Measurements from ENCODE around the gene RPN2.

The RPN2 gene

DNA sequence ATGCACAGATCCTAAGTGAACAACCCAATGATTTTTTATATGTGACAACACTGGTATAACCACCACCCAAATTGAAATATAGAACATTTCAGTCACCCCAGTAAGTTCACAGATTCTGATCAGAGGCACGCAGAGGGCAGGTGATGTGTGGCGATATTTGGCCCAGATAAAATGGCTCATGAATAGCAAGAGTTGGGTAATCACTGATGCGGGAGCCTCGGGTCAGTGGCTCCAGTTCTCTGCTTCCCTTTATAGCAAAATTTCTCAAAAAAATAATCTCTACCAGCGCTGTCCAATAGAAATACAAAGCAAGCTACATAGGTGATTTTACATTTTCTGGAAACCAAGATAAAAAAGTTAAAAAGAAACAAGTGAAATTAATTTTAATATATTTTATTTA, 67.6 kb downstream of the RPN2 start:
- no peak for DNase-seq
- TF ChIP-seq GATA1 (IDR thresholded peaks at IDR 0.05; ENCODE audit: low read depth, low read length) (no peak), POLR2A (IDR thresholded peaks at IDR 0.05; ENCODE audit: low read length) (no peak)

DNA sequence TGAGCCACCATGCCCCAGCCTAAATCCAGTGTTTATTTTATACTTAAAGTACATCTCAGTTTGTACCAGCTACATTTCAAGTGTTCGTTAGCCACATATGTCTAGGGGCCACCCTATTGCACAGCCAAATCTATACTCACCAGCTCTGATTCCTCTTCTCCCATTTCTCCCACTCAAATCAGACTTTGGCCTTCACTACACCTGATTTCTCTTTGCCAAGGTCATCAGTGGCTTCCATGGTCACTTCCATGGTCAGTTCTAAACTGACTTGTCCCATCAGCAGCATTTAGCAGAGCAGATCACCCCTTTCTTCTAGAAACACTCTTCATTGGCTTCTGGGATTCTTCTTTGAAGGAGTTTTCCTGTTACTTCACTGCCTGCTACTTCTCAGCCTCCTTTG, 68.4 kb downstream of the RPN2 start:
- no peak for DNase-seq
- no peak for TF ChIP-seq POLR2A (IDR thresholded peaks at IDR 0.05; ENCODE audit: low read length)
- TF ChIP-seq GATA1 (IDR thresholded peaks at IDR 0.05; ENCODE audit: low read depth, low read length) = no peak

DNA sequence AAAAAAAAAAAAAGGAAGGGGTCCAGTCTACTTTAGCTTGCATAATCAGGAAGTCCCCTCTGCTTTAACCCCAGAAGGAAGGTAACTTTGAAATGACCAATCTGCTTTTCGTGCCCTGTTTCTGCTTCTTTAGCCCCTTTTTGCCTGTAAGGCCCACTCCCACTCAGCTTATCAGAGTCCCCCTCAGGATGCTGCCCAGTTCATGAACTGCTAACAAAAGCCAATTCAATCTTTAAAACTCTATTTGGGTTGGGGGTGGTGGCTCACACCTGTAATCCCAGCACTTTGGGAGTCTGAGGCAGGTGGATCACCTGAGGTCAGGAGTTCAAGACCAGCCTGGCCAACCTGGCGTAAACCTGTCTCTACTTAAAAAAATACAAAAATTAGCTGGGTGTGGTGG, 70.2 kb downstream of the RPN2 start:
- no peak for TF ChIP-seq GATA1 (IDR thresholded peaks at IDR 0.05; ENCODE audit: low read depth, low read length)
- DNase-seq = no peak

DNA sequence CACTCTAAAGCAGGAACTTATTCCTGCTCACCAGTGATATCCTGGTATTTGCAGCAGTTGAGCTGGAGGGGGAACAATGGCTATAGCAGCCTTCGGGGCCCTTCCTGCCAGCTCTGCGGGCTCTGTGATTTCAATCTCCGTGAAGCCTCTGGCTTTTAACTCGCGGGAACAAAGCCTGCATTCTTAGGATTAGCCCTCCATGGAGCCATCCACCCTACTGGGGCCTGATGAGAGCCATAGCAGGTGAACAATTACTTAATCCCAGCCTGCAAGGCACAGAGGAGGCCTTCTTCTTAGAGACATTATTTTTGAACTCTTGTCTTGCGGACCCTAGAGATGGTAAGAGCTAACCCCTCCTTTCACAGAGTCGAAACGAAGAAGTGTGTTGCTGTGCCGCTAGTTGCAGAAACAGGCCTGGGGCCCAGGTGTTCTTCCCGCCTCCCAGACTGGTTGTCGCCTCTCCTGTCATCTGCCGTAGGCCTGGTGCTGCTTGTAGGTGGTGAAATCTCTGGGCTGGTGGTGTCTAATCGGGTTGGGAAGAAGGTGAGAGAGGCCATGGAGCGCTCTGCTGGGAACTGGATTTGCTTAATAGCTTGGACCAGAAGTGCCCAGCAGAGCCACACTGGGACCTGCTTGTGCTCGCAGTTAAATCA, 72.8 kb downstream of the RPN2 start:
- TF ChIP-seq POLR2A (IDR thresholded peaks at IDR 0.05; ENCODE audit: low read length) (no peak), GATA1 (IDR thresholded peaks at IDR 0.05; ENCODE audit: low read depth, low read length) (no peak)
- no peak for DNase-seq

GRCh38 chr20:37253087-37253486, 74.0 kb downstream of the RPN2 start:
- DNase-seq = no peak
- no peak for TF ChIP-seq POLR2A (IDR thresholded peaks at IDR 0.05; ENCODE audit: low read length)
- TF ChIP-seq GATA1 (IDR thresholded peaks at IDR 0.05; ENCODE audit: low read depth, low read length) = no peak

DNA sequence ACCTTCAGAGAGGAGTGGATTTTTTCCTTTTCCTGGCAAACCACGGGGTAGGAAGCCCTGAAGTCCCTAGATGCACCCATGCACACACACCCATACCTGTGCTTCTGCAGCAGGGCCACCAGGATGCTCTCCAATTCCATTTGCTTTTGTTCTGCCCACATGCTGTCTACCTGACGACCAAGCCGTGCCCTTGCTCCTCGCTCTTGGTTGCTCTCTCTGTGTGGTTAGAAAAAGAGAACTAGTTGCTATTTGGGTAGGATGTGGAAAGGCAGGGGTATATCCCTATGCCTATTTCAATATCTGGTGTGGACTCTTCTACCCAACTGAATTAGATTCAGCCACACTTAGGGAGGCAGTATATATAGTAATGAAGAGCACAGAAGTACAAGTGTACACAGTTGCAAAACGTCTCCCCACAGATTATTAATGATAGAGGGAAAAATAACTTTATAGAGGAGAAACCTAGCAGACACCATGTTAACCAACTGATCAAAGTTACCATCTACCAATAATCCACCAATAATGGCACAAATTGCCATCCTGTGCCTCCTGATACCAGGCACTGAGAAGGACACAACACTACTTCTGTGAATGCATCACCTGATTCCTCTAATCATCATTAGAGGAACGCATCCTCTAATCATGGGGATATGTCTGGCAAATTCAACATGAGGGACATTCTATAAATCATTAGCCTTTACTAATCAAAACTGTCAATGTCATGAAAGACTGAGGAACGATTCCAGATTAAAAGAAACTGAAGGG, 75.2 kb downstream of the RPN2 start:
- no peak for DNase-seq
- no peak for TF ChIP-seq GATA1 (IDR thresholded peaks at IDR 0.05; ENCODE audit: low read depth, low read length)
- no peak for TF ChIP-seq POLR2A (IDR thresholded peaks at IDR 0.05; ENCODE audit: low read length)

- no peak for TF ChIP-seq GATA1 (IDR thresholded peaks at IDR 0.05; ENCODE audit: low read depth, low read length)
- no peak for TF ChIP-seq POLR2A (IDR thresholded peaks at IDR 0.05; ENCODE audit: low read length)
Observed at GRCh38 chr20:37256286-37256685, 77.2 kb downstream of the RPN2 start.

DNA sequence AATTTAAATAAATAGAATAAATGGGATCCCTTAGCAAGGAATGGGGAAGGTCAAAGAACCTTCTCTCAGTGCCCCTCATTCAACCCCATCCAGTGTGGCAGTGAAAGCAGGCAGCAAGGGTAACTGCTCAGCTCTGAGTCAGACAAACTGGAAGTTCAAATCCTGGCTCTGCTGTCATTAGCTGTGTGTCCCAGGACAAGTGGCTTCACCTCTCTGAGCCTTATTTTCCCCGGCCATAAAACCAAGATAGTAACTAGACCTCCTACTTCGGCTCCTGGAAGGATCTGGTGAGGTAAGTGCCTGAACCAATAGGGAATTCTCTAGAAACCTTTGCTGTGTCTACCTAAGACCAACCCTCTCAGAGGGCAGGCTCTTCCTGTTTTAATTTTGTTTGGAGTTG, 78.4 kb downstream of the RPN2 start:
- no peak for DNase-seq
- no peak for TF ChIP-seq GATA1 (IDR thresholded peaks at IDR 0.05; ENCODE audit: low read depth, low read length)
- no peak for TF ChIP-seq POLR2A (IDR thresholded peaks at IDR 0.05; ENCODE audit: low read length)

More at GRCh38 chr20:37256286-37256685, 77.2 kb downstream of the RPN2 start:
- DNase-seq = no peak

GRCh38 chr20:37257988-37258387, 78.9 kb downstream of the RPN2 start:
- no peak for DNase-seq
- TF ChIP-seq GATA1 (IDR thresholded peaks at IDR 0.05; ENCODE audit: low read depth, low read length) = no peak
- no peak for TF ChIP-seq POLR2A (IDR thresholded peaks at IDR 0.05; ENCODE audit: low read length)

- TF ChIP-seq POLR2A (IDR thresholded peaks at IDR 0.05; ENCODE audit: low read length) = no peak
- no peak for TF ChIP-seq GATA1 (IDR thresholded peaks at IDR 0.05; ENCODE audit: low read depth, low read length)
- DNase-seq = no peak
Observed at GRCh38 chr20:37259031-37259430, 79.9 kb downstream of the RPN2 start.

DNA sequence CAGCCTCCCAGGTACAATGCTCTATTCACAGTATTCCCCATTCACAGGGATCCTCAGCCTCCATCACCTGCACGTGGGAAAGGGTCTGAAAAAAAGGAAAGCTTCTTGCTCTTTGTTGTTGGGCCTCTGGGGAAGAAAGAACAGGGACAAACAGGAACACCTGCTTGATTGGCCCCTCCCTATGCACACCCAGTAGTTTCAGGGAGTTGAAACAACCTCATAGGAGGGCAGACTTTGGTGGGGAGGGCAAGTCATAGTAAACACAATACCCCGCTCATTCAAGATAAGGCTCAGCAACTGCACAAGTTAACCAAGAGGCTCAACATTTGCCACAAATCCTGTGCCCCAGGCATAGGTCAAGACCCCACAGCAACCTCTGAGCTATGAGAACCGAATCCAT, 80.7 kb downstream of the RPN2 start:
- no peak for DNase-seq
- TF ChIP-seq GATA1 (IDR thresholded peaks at IDR 0.05; ENCODE audit: low read depth, low read length) (no peak), POLR2A (IDR thresholded peaks at IDR 0.05; ENCODE audit: low read length) (no peak)

GRCh38 chr20:37260923-37261322, 81.8 kb downstream of the RPN2 start:
- no peak for TF ChIP-seq POLR2A (IDR thresholded peaks at IDR 0.05; ENCODE audit: low read length)
- no peak for TF ChIP-seq GATA1 (IDR thresholded peaks at IDR 0.05; ENCODE audit: low read depth, low read length)
- no peak for DNase-seq

DNA sequence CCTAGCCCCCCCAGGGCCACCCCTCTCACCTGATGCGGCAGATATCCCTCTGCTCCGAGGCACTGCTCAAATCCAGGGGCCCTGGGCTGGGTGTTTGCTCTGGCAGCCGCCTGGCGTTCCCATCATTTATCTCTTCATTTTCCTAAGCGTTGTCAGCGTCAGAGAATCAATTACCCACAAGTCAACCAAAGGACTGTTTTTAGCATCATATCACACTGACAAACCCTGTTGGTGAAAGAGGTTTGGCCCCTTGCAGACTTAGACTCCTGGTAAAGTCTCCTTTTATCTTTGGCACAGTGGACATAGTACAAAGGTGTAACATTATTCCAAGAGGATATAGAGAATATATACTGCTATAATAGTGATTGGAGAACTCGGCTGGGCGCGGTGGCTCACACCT, 82.6 kb downstream of the RPN2 start, which contains the start of gene GHRH:
Gene GHRH (minus strand): TSS at position 101 of the 400 bp plus-strand sequence. CDS start 4,925 bp downstream, outside the sequence.
- DNase-seq = no peak
- TF ChIP-seq GATA1 (IDR thresholded peaks at IDR 0.05; ENCODE audit: low read depth, low read length) (no peak), POLR2A (IDR thresholded peaks at IDR 0.05; ENCODE audit: low read length) (no peak)

DNA sequence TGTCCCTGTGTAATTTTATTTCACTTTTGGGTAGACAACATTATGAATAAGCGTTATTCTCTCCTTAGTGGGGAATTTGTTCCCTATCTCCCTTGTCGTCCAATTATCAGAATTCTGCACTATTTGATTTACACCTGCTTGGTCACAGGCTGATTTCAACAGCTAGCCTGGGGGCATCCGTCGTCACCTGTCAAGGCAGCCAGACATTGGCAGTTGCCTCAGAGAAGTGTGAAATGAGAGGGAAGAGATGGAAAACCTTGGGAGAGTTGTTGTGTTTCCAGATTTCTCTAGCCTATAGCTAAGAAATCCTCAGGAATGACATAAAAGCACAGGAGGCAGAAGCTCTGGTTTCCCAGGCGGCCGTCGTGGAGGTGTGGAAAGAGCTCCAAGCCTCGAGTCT, 83.4 kb downstream of the RPN2 start:
- TF ChIP-seq POLR2A (IDR thresholded peaks at IDR 0.05; ENCODE audit: low read length) (no peak), GATA1 (IDR thresholded peaks at IDR 0.05; ENCODE audit: low read depth, low read length) (no peak)
- no peak for DNase-seq

- TF ChIP-seq GATA1 (IDR thresholded peaks at IDR 0.05; ENCODE audit: low read depth, low read length) (no peak), POLR2A (IDR thresholded peaks at IDR 0.05; ENCODE audit: low read length) (no peak)
- DNase-seq = no peak
Observed at GRCh38 chr20:37263686-37264085, 84.6 kb downstream of the RPN2 start.

Data from erythroblast (primary cell).